Tibial nerve (tissue), 3 donors: Measurements from ENCODE around the gene DTNB.

Experiments used
- POLR2A ChIP-seq, 2 donors: fragments of 450-650 bp; IDR thresholded peaks; one replicate each; pipeline ENCODE4 v1.6.1; 2017; ENCODE audit warnings: antibody characterized with exemption in 2 of 2, mild to moderate bottlenecking in 2 of 2, moderate library complexity in 2 of 2
- TF ChIP-seq, protein P1 (sequence below), 5 experiments: fragments of 200-600 bp in 3 of 5; fragments of 450-650 bp in 2 of 5; sonication (generic) in 3 of 5; IDR thresholded peaks; one replicate each; pipeline ENCODE4 v1.5.1; 2016 to 2019; ENCODE audit warnings: antibody characterized with exemption in 5 of 5, mild to moderate bottlenecking in 3 of 5, moderate library complexity in 2 of 5

DNA sequence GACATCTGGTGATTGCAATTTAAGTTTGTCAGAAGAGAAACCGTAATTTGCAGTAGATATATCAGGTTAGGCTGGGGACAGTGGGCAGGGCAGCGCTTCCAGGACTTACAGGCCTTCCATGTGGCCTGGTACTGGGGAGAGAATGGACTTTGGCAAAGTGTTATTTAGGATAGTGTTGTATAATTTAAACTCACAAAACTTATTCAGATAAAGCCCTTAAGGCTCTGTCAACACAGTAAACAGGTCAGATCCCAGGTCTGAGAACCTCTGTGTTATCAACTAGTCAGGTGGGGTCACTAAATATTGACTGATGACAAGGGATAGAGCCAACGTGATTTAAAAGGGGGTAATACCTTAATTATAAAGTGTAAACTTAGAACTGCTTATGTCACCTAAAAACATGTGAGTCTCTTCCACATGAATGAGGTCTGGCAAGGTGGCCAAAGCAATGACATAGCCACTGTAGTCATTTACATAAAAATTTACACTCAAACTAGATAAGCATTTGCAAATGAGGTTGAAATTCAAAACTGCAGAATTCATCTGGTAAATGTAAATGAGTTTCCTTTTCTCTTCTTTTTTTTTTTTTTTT, 251.5 kb downstream of the DTNB start:
- TF ChIP-seq, protein P1, sequence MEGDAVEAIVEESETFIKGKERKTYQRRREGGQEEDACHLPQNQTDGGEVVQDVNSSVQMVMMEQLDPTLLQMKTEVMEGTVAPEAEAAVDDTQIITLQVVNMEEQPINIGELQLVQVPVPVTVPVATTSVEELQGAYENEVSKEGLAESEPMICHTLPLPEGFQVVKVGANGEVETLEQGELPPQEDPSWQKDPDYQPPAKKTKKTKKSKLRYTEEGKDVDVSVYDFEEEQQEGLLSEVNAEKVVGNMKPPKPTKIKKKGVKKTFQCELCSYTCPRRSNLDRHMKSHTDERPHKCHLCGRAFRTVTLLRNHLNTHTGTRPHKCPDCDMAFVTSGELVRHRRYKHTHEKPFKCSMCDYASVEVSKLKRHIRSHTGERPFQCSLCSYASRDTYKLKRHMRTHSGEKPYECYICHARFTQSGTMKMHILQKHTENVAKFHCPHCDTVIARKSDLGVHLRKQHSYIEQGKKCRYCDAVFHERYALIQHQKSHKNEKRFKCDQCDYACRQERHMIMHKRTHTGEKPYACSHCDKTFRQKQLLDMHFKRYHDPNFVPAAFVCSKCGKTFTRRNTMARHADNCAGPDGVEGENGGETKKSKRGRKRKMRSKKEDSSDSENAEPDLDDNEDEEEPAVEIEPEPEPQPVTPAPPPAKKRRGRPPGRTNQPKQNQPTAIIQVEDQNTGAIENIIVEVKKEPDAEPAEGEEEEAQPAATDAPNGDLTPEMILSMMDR (IDR thresholded peaks at IDR 0.05), result no peak
- no peak for TF ChIP-seq POLR2A (IDR thresholded peaks at IDR 0.05)
